Measurements from ENCODE around the gene F12.

F12 gene

DNA sequence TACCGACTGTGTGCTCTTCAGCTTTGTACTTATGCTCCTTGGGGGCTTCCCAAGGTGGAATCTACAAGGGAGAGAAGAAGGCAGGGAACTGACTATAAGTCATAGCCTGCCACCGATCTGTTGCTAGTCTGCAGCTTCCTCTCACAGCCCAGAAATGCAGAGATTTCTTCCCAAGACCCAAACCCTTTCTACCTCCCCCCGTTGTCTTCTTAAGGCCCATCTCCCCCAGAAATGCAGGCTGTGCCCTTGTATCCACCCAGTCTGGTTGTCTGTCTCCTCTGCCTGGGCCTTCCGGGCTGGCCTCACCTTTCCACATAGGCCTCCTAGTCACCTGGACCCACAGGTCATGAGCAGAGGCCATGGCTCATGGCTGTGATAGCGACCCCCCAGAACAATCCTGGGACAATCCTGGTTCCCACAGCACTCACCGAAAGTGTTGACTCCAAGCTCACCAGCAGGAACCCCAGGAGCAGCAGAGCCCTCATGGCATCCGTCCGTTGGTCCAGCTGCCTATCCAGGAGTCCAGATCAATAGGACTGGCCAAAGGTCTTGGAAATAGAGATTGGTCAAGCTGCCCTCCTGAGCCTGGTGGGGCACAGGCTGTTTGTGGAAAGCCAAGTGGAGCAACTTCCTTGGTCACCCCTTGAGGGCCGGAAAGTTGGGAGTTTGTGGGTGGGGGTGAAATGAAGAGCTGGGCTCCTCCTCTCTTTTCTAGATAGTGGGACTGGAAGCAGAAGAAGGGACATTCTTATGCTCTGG, at the start of gene F12:
TSS of gene F12 (minus strand) at position 522 of the 759 bp plus-strand sequence. CDS start at position 485, 37 bp downstream.
- DNase-seq (ENCODE audit: low read depth): no peak

DNA sequence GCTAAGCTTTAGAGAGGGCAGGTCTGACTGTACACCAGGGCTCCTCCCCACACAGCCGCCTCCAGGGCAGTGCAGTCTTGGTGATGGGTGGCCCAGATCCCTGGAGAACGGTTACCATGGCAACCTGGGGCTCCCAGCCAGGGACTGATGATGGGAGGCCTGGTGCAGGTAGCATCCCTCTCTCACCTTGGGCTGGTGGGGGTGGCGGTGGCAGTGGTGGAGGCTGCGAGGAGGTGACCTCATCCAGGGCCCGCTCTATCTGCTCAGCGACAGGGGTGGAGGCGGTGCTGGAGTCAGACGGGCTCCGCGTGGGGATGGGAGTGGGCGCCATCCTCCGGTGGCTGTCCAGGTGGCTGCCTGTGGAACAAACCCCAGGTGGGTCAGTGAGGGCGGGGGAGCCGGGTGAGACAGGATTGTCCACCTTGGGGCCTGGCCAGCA, 49.6 kb upstream of the F12 start:
- no peak for DNase-seq (ENCODE audit: low read depth)

DNA sequence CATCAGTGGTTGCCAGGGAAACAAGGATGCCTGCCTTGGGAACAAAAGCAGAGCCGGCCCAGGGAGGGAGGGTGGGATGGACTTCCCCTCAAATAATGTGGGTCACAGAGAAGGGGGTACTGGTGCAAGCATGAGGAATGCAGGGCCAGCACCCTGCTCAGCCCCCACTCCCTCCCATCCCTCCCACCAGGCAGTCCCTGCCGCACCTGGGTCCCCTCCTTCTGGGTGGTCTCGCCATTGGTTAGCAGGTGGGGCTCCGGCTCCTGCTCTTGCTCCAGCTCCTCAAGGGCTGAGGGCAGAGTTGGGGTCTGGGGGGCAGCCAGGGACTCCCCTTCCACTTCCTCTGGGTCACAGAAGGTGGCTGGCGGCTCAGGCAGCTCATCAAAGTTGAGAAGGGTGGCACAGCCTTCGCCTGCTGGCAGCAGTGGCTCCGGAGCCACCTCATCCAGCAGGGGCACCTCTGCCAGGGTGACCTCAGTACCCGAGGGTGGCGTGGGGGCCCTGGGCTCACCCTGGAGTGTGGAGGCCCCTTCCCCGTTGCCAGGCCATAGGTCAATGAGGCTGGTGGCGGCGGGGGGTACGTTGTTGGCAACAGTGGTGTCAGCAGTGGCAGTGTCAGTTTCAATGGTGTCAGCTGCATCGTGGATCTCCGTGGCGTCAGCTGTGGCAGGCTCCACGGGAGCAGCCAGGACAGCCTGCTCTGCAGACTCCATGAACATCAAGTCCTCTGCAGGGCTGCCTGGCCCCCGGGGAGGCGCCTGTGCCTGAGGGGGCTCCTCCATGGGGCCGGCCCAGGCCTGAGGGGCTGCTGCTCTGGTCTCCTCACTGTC, 48.7 kb upstream of the F12 start:
- DNase-seq (ENCODE audit: low read depth): no peak

DNA sequence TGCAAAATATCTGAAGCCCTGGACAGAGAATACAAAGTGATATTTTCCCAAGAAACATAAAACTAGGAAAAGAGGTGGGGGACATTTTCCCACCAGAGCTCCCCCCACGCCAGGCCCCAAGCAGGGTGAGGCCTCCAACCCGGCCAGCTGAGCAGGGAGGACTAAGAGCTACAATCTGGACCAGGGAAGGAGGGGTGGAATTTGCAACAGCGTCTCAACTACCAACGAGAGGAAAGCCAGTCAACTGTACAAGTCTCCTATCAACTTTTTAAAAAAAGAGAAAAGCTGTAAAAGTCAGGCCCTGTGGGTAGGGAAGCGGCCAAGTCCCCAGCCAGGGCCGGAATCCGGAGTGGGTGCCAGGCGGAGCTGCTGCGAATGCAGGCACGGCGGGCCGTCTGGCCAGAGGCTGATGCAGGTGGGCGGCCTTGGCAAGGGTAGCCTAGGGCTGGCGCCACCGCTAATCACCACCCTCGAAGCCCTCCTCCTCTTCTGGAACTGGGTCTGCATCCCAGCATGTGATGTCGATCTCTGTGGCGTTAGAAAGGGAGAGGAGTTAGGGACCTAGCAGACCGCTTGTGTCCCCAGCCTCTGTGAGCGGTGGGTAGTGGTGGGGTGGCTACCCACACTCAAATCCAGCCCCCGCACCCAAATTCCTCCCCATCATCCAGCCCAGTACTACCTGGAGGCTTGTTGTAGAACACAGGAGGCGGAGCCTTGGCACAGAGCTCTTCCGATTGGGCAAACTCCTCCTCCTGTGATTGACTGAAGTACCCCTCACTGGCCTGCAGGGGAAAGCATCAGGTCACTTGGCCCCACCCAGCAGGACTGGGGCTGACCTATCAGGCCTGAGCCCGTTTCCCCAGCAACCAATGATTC, 47.9 kb upstream of the F12 start:
- no peak for DNase-seq (ENCODE audit: low read depth)

DNA sequence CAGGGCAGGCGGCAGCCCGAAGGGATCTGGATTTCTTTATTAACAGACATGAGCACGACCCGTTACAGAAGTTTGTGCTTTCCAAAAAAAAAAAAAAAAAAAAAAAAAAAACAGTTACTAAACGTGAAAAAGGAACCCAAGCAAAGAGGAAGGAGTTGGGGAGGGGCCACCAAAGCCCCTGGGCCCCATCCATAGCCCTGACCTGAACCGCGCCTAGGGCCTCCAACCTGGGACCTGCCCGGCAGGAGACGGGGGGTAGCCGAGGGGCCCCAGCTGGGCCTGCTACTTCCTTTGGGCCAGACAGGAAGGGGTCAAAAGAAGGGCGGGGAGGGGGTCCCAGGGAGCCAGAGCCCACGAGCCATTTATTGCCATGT, 47.2 kb upstream of the F12 start:
- no peak for DNase-seq (ENCODE audit: low read depth)

DNA sequence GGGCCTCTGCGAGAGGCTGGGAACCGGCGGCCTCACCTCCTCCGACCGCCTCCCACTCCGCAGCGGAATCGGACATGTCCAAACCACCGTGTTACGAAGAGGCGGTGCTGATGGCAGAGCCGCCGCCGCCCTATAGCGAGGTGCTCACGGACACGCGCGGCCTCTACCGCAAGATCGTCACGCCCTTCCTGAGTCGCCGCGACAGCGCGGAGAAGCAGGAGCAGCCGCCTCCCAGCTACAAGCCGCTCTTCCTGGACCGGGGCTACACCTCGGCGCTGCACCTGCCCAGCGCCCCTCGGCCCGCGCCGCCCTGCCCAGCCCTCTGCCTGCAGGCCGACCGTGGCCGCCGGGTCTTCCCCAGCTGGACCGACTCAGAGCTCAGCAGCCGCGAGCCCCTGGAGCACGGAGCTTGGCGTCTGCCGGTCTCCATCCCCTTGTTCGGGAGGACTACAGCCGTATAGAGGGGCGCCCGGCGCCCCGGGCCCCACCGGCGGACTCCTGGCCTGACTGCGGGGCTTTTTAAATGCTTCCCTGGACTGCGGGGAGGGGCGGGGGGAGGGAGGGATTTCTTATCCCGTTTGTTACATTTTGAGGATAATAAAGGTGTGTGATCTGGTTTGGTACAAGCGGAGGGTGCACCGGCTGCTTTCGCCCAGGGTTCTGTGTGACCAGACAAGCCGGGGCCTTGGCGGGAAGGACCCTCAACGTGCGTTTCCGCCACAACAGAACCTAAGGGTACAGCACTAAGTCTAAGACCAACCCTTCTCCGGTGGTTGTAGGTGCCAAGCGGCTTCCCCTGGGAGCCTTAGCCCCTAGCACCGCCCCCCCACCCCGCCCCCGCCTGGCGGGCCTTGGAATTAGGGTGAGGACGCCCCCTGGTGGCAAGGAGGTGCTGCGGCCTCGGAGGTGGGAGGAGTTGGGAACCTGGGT, 46.6 kb upstream of the F12 start:
- peak; percentile 98 for DNase-seq (ENCODE audit: low read depth)

DNA sequence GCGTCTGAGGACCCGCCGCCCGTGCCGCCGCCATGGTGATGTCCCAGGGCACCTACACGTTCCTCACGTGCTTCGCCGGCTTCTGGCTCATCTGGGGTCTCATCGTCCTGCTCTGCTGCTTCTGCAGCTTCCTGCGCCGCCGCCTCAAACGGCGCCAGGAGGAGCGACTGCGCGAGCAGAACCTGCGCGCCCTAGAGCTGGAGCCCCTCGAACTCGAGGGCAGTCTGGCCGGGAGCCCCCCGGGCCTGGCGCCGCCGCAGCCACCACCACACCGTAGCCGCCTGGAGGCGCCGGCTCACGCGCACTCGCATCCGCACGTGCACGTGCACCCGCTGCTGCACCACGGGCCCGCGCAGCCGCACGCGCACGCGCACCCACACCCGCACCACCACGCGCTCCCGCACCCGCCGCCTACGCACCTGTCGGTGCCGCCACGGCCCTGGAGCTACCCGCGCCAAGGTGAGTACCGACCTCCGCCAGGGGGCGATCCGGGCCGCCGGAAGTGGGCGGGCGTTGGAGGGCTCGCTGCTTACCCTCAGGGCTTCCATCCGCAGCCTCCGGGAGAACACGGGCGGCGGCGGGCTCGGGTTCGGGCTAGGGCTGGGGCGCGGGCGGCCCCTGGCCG, 45.8 kb upstream of the F12 start:
- peak; percentile 86 for DNase-seq (ENCODE audit: low read depth)

DNA sequence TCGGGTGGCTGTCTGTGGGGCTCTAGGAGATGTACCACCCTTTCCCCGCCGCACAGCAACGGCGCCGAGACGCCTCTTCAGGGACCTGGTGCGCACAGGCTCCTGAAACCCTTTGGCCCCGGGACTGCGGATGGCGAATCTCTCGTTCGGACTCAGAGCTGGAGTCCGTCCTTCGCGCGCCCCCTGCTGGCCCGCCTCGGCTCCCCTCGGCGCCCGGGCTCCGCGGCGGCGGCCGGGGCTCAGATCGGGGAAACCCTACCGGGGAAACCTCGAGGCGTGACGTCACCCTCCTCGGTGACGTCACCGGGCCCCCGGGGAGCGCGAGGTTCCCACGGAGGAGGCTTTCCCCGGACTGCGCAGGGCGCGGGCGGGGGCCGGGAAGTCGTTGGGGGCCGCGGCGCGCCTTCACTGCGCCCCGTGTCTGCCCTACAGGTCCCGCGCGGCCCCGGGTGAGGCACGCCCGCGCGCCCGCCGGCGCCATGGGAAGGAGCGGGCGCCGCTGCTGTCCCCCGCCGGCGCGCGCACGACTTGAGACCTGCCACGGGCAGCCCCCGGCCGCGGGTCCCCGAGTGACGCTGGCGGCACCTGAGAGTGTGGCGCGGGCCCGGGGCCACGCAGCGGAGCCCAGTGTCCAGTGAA, 45.2 kb upstream of the F12 start:
- peak; percentile 91 for DNase-seq (ENCODE audit: low read depth)

DNA sequence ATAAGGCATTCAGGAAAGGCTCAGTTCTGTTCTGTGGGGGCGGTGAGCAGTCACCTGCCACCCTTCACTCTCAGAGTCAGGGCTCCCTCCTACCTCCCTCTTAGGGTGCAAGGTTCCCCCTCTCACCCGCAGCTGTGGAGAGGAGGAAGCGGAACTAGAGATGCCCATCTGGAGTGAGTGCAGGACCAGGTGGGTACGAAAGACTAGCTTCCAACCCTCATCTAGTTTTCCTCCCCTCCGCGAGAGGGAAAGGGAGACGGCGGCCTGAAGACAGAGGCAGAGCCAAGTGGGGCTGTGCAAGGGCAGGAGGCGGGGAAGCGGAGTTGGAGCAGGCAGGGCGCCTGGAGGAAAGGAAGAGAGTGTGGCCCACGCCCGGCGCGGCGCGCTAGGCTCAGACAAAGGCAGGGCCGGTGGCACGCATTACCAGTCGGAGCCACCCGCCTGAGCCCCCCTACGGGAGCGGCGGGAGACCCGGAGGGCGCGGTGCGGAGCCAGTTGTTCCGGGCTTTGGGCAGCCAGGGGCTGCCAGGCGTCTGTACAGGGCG, 44.6 kb upstream of the F12 start:
- DNase-seq (ENCODE audit: low read depth): no peak

DNA sequence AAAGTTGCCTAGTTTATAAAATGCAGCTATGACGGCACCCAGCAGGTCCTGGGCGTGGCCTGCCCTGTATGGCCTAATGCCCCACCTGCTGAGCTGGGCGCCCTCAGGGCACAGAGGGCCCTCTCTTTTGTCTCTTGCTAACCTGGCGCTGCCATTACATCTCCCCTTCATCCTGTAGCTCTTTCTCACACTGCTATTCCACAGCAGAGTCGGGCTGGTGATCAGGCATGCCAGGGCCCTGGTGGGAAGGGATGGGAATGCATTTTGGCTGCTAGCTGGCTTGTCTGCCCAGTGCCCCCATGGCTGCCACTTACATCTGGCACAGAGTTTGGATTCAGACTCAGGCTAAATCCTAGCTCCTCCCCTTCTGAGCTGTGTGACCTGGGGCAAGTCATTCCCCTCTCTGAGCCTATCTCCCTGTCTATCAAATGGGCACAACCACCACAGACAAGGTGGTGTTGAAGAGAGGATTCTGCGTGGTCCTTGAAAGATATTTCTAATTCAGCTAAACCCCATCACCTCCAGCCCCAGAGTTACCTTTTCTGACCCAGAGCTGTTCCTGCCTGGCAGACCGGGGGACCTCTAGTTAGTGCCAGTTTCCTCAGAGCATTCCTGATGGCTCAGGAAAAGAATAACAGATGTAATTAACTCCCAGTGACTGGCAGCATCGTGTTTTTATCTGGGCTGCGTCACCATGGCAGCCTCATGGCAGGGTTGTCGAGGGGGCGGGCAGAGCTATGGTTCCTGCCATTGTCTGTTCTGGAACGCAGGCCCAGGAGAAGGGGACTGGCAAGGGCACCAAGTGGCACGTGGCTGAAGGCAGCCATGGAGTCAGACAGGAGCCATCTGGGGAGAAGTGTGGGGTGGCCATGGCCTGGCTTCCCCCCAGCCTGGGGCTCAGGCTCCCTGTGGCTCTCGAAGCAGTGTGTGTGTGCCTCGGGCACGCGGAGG, 43.6 kb upstream of the F12 start:
- no peak for DNase-seq (ENCODE audit: low read depth)

DNA sequence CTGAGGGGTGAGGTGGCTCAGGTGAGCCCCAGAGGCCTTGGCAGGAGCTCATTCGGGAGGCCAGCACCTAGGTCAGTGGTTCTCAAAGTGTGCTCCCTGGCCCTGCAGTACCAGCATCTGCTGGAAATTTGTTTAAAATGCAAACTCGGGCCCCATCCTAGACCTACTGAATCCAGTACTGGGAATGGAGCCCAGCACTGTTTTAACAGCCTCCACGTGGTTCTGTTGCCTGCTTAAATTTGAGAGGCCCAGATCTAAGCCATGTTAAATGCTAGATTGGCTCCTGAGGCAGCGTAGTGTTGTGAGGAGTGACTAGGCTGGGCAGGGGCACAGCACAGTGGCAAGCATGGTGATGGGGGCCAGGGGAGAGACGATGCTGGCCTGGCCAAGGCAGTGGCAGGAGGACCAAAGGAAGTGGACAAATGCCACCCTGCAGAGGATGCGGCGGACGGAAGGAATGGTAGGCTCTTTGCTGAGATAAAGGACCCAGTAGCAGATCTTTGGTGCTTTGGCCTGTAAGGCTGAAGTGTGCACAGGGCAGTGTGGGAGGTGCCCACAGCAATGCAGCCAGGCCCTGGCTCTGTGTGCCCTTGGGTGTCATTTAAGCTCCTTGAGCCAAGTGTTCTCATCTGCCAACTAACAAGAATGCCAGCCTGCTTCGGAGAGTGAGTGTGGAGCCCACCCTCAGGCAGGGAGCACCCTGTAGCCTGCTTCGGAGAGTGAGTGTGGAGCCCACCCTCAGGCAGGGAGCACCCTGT, 41.5 kb upstream of the F12 start:
- DNase-seq (ENCODE audit: low read depth): no peak

DNA sequence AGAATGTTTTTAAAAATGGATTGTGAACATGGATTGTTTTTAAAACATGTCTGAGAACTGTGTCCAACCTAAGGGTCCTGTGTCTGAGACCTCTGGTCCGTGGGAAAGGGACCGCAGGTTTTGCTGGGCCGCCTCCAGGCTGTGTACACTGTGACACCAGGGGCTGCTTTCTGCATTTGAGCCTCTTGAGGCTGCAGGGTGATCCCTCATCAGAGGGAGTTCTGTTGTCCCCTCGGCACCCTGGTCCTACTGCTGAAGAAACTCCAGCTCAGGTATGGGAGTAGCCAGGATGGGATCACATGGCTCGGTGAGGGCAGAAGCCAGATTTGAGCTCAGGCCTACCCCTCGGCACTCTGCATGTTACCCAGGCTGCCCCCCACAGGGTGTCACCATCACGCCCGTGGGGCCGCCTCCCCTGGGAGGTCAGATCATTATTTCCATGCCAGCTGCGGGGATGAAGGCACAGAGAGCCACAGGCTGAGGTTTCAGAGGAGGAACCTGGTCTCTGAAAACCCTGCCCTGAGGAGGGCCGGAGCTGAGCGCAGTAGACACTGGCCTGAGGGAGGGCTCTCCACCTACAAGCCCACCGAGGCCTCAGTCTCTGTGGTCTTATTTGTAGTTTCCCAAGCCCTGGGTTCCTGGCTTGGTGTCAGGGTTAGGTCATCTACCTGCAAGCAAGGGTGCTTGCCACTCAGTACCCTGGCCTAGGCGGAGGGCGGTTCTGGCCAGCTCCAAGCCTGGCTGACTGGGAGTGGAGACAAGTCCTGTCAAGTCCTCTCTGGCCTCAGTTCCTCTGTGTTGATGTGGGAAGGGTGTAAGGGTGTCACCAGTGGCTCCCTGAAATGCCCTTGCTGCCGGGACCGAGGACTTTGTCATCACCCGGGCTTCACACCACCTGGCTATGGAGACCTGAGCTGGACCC, 40.0 kb upstream of the F12 start:
- DNase-seq (ENCODE audit: low read depth): no peak

DNA sequence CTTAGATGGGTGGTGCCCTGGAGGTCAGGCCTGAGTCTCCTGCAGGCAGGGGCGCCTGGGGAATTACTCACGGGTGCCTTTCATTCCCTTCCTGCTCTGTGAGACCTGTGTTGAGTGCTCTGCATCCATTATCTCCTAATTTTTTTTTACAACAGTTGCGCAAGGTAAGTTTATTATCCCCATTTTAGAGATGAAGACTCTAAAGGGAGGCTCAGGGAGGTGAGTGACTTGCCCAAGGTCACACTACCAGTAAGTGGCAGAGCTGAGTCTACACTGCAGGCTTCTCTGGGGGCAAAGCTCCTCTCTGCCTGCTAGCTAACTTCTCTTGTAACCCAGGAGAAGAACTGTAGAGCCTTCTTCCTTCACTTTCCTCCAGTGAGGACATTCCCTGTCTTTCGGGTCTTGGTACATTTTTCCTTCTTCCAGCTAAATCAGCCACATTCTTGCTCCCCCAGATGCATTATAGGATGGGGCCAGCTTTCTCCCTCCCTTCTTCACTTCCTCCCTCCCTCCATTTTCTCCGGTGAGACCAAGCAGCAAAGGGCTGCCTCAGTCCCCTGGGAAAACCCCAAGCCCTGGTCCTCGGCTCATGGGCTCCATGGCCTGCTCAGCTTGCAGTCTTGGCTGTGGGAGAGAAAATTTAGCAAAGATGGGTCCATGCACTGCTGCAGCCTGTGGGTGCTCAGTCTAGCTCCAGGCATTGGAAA, 39.0 kb upstream of the F12 start:
- DNase-seq (ENCODE audit: low read depth): no peak

DNA sequence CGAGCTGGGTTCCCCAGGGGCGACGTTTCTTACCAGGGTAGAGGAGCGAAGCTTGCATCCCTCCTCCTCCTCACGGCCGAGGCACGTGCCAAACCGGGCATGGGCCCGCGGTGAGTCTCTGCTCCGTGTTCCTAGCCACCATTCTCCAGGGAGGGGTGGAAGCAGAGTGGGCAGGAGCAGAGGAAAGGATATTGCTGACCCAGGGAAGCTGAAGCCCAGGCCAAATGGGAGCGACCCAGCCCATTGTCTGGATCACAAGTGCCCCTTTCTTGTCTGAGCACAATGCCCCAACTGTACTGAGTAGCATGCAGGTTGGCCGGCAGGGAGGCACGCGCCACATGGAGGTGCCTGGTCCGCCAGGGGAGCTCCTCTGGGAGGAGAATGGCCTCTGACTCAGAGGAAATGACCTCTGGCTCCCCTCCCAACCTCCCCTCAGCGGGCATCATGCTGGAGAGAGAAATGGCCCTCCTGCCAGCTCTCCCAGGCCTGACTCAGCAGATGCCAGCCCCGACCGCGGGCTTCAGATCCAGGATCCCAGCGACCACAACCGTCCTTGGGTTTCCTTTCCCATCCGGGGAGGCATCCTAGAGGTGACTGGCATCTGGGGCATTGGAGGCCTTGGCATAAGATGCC, 38.4 kb upstream of the F12 start:
- DNase-seq (ENCODE audit: low read depth): no peak

DNA sequence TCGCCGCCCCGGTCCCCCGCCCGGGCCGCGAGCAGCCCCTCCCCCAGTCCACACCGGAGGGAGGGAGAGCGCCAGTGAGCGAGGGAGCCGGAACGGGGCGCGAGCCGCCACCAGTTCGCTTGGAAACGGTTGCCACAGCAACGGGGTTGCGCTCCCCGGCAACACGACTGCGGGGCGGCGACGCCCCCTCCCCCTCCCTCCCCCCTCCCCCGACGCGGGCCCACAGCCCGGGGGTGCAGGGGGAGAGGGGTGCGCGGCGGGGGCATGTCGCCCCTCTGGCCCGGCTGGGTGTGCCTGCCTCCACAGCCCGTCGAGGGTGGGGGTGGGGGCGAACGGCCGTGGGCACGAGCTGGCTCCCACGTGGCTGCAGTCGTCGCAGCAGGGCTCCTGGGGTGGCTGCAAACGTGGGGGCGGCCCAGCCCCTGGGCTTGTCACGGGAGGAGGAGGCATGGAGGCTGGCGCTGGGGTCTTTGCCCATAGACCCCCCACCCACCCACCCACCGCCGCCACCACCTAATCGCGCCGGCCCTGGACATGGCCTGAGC, 37.8 kb upstream of the F12 start:
- DNase-seq (ENCODE audit: low read depth): peak; percentile 38

All from stimulated activated CD8-positive, alpha-beta memory T cell treated with anti-CD3 and anti-CD28 coated beads, Interleukin-15, amount 100 ng/mL, for 1 hour (primary cell).